ENCODE data around the gene ARL15.

Gene ARL15

DNA sequence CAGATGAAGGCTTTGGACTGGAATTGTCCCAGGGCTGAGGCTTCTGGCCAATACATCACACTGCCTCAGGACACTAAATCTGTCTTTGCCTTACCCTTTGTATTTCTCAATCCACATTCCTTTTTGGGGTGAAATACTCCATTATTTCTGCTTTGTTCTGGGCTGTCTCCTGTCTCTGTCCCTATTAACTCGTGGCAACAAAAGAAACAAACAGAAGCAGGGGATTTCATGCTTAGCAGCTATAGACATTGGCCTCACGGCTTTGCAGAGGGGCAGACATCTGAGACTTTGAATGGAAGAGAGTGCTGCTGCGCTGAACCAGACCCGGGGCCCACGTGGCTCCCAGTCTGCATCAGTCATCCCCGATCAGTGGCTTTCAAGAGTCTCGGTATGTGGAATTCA is 129.7 kb downstream of the ARL15 start:
- Histone ChIP-seq H3K4me1 (no peaks in the 10 kb centered on the region), H3K9me3 (no peaks in the 10 kb centered on the region), H3K4me3 (ENCODE audit: low read depth, low read length) (no peak overlapping the region), H3K27me3 (no peaks in the 10 kb centered on the region), H3K36me3 (no peaks in the 10 kb centered on the region)
- no peak for DNase-seq
- TF ChIP-seq, protein P1, sequence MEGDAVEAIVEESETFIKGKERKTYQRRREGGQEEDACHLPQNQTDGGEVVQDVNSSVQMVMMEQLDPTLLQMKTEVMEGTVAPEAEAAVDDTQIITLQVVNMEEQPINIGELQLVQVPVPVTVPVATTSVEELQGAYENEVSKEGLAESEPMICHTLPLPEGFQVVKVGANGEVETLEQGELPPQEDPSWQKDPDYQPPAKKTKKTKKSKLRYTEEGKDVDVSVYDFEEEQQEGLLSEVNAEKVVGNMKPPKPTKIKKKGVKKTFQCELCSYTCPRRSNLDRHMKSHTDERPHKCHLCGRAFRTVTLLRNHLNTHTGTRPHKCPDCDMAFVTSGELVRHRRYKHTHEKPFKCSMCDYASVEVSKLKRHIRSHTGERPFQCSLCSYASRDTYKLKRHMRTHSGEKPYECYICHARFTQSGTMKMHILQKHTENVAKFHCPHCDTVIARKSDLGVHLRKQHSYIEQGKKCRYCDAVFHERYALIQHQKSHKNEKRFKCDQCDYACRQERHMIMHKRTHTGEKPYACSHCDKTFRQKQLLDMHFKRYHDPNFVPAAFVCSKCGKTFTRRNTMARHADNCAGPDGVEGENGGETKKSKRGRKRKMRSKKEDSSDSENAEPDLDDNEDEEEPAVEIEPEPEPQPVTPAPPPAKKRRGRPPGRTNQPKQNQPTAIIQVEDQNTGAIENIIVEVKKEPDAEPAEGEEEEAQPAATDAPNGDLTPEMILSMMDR (IDR thresholded peaks at IDR 0.05; ENCODE audit: low read depth, low read length): no peak

DNA sequence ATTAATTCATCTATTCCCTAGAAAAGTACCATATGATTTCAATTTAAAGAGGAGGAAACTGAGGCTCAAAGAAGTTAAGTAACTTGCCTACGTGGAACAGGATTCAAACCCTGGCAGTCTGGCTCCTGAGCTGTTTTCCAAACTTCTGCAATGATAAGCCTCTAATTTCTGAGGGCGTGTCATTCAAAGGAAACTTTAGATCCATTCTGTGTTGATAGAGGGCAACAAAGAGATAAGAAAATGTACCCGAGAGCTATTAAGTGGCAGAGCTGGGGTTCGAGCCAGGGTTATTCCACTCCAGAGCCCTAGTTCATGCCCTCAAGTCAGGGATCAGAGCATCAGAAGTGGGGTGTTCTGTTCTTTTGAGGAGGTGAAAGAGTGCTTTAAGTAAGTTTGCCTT is 131.4 kb downstream of the ARL15 start:
- Histone ChIP-seq H3K36me3 (no peaks in the 10 kb centered on the region), H3K4me3 (ENCODE audit: low read depth, low read length) (no peak overlapping the region), H3K4me1 (no peaks in the 10 kb centered on the region), H3K27me3 (no peaks in the 10 kb centered on the region), H3K9me3 (no peaks in the 10 kb centered on the region)
- no peak for DNase-seq
- TF ChIP-seq, protein P1 (IDR thresholded peaks at IDR 0.05; ENCODE audit: low read depth, low read length): no peak

DNA sequence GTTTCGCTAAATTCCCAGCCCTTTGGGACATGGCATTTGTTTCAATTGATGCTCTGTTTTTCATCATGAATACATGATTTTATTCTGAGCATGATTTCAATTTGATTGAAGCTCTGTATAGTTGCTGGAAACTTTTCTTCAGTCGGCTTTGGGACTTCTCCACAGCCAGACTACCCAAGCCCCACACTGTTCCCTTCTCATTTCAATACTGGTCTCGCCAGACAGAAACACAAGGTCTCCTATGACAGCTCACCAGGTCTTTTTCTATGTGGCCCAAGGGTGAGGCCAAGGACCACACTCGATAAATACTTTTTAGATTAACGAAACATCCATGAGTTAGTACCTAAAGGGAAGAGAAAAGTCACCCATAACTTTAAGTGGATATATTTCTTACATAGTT is 132.2 kb downstream of the ARL15 start:
- no peaks in the 10 kb centered on the region for H3K4me1 ChIP-seq
- no peak overlapping the region for H3K4me3 ChIP-seq (ENCODE audit: low read depth, low read length)
- no peaks in the 10 kb centered on the region for H3K27me3 ChIP-seq
- no peaks in the 10 kb centered on the region for H3K9me3 ChIP-seq
- H3K36me3 ChIP-seq: no peaks in the 10 kb centered on the region
- TF ChIP-seq, protein P1 (IDR thresholded peaks at IDR 0.05; ENCODE audit: low read depth, low read length): no peak
- DNase-seq: no peak

- DNase-seq: no peak
- Histone ChIP-seq H3K4me1 (no peaks in the 10 kb centered on the region), H3K9me3 (no peaks in the 10 kb centered on the region), H3K4me3 (ENCODE audit: low read depth, low read length) (no peak overlapping the region), H3K36me3 (no peaks in the 10 kb centered on the region), H3K27me3 (no peaks in the 10 kb centered on the region)
- TF ChIP-seq, protein P1 (IDR thresholded peaks at IDR 0.05; ENCODE audit: low read depth, low read length): no peak
These were observed 133.3 kb downstream of the ARL15 start for GRCh38 chr5:54177058-54177457.

DNA sequence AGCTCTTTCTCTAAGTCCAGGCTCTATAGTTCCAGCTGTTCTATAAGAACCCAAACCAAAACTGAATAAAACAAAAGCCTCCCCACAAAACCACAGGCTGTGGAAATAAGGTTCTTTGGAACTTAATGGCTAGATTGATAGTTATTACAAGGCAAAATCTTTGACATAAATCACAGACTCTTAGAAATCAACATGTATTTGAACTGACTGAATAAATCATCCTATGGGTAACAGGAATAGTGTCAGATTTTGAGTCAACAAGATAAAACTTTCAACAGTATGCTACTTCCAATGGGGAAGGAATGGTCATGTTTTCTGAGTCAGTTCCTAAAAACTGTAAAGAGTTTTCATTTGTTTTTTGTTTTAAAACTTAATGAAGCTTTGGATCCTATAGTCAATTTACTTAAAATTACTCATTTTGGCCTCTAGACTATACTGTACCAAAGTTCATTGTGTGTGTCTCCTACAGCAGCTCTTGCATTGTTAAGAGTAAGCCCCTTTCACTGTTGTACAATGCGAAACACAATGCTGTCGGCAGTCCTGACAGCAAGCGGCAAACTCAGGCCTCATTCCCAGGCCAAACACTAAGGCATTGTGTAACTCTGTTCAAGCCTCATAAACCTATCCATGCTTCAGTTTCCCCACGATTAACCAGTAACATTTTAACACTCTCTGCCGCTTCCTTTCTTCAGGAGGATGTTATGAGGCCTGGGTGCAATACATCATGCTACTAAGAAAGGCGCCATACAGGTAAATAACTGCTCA is 134.1 kb downstream of the ARL15 start:
- TF ChIP-seq, protein P1 (IDR thresholded peaks at IDR 0.05; ENCODE audit: low read depth, low read length): no peak
- Histone ChIP-seq H3K9me3 (no peaks in the 10 kb centered on the region), H3K4me3 (ENCODE audit: low read depth, low read length) (no peak overlapping the region), H3K4me1 (no peaks in the 10 kb centered on the region), H3K27me3 (no peaks in the 10 kb centered on the region), H3K36me3 (no peaks in the 10 kb centered on the region)
- DNase-seq: no peak

DNA sequence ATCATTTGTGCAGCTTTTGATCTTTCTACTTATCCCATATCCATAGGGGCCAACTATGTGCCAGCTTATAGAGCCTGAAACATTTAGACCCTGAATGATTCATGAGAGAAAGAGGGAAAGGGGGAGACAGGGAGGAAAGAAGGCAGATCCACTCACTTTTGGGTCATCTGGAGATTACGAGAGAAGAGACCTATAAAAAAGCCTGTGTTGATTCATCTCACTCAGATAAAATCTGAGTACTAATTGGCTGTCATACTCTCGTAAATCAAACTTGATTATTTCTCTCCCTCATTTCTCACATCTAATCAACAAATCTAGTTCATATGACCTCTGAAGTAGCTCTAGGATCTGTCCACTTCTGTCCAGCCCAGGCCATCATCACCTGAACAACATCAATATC is 137.1 kb downstream of the ARL15 start:
- H3K27me3 ChIP-seq: no peaks in the 10 kb centered on the region
- no peak overlapping the region for H3K4me3 ChIP-seq (ENCODE audit: low read depth, low read length)
- no peak for DNase-seq
- TF ChIP-seq, protein P1 (IDR thresholded peaks at IDR 0.05; ENCODE audit: low read depth, low read length): no peak
- no peaks in the 10 kb centered on the region for H3K36me3 ChIP-seq
- H3K9me3 ChIP-seq: no peaks in the 10 kb centered on the region
- H3K4me1 ChIP-seq: no peaks in the 10 kb centered on the region

Measured in BE2C (cell line).